ENCODE measurements around the gene ARPC5.

DNA sequence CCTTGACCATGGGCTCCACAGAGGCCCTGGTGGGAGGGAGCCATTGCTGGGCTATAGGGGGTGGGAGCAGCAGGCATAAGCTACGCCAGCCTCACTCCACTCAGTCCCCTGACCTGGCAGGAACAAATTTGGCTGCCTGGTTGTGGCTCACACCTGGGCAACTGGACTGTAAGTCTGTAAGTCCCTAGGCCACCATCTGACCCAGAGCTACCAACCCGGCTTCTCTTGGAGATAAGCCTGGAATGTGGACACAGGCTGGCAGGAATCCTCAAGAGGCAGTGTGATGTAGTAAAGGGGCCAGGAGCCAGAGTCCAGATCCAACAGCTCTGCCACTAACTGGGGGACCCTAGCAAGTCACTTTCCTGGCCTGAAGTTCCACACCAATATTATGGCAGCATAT is 56.7 kb downstream of the ARPC5 start:
- no peak for TF ChIP-seq MYC (IDR thresholded peaks at IDR 0.05; ENCODE audit: low read depth, low read length)
- TF ChIP-seq, protein P1, sequence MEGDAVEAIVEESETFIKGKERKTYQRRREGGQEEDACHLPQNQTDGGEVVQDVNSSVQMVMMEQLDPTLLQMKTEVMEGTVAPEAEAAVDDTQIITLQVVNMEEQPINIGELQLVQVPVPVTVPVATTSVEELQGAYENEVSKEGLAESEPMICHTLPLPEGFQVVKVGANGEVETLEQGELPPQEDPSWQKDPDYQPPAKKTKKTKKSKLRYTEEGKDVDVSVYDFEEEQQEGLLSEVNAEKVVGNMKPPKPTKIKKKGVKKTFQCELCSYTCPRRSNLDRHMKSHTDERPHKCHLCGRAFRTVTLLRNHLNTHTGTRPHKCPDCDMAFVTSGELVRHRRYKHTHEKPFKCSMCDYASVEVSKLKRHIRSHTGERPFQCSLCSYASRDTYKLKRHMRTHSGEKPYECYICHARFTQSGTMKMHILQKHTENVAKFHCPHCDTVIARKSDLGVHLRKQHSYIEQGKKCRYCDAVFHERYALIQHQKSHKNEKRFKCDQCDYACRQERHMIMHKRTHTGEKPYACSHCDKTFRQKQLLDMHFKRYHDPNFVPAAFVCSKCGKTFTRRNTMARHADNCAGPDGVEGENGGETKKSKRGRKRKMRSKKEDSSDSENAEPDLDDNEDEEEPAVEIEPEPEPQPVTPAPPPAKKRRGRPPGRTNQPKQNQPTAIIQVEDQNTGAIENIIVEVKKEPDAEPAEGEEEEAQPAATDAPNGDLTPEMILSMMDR (IDR thresholded peaks at IDR 0.05; ENCODE audit: low read depth, low read length) = no peak
- no peak for TF ChIP-seq POLR2A (IDR thresholded peaks at IDR 0.05; ENCODE audit: extremely low read depth, insufficient read length)
- TF ChIP-seq, protein P2, sequence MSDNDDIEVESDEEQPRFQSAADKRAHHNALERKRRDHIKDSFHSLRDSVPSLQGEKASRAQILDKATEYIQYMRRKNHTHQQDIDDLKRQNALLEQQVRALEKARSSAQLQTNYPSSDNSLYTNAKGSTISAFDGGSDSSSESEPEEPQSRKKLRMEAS (IDR thresholded peaks at IDR 0.05; ENCODE audit: low read depth, low read length) = no peak
